ENCODE data around the gene WFIKKN1.

Gene WFIKKN1

DNA sequence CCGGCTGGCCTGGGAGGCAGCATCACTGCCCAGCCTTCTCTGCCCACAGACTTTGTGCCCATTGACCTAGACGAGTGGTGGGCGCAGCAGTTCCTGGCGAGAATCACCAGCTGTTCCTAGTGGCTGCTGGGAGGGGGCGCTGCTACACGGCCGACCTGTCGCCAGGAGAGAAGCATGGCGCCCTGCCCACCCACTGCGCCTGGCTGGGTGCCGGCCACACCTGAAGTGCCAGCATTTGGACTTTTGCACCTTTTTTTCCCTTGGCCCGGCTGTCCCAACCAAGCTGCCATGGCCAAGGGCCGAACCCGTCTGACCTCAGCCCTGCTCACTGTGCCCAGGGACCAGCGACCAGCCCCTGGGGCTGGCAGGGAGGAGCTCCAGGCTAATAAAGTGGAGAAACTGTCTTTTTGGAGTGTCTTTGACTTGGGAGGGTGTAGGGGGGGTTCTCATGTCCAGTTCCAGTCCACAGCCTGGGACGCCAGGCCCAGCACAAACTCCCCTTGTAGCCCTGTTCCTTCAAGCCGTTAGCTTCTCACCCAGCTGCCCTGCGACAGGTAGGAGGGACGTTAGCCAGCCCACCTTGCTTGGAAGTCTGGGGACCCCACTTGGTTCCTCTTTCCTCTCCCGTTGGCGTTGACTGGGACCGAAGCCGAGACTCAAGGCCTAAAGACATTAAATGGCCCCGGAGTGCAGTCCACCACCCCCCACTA is 17.4 kb downstream of the WFIKKN1 start:
- DNase-seq (ENCODE audit: extremely low spot score, insufficient read length, low read depth) (peak; percentile 57), FAIRE-seq (peak; percentile 71)

DNA sequence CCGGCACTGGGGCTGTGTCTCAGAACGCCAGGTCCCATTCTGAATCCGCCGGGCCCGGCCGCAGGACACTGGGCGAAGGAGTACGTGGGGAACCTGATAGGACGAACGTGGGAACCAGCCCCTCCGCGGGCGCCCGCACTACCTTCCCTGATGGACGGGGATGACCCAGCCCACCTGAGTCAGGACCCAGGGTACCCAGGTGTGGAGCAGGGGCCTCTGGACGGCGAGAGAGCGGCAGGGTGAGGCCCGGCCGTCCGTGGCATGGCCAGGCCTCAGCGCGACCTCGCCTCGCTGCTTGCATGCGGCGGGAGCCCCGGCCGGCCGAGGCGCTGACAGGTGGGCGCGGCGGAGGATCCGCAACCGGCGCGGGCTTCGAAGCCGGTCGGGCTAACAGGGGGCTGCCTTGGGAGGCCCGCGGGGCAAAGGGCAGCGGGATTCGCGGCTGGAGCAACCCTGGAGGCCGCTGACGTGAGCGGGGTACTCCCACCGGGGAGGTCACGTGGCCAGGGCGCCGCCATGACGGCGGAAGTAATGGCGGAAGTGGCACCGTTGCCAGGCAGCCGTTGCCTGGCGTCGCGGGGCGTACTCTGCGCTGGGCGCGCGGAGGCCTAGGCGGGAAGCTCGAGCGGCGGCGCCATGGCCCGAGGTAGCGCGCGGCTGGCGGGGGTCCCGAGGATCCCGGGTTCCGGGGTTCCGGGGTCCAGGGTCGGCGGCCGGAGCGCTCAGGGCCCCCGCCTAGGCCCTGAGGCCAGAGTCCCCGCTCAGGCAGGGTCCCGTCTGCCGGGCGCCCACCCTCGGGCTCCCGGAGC is 18.2 kb downstream of the WFIKKN1 start, which contains the start of gene WDR90:
Gene WDR90, plus strand, starts transcription at position 585 of the 809 bp plus-strand sequence. Its CDS starts 52 bp downstream, at position 637.
- FAIRE-seq (peak; percentile 94), DNase-seq (ENCODE audit: extremely low spot score, insufficient read length, low read depth) (peak; percentile 98)

DNA sequence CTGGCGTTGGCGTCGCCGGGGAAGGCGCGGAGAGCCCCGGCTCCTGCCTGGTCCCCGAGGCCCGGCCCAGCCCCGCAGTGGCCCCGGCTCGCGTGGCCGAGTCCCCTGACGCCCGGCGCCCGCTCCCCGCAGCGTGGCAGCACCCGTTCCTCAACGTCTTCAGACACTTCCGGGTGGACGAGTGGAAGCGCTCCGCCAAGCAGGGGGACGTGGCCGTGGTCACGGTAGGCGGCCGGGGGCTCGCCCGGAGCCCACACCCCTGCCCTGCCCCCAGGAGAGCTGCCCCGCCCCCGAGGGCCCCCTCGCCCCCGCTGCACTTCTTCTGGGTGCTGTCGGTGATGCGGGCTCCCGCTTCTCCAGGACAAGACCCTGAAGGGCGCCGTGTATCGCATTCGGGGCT is 18.8 kb downstream of the WFIKKN1 start:
- DNase-seq (ENCODE audit: extremely low spot score, insufficient read length, low read depth) (no peak), FAIRE-seq (no peak)

DNA sequence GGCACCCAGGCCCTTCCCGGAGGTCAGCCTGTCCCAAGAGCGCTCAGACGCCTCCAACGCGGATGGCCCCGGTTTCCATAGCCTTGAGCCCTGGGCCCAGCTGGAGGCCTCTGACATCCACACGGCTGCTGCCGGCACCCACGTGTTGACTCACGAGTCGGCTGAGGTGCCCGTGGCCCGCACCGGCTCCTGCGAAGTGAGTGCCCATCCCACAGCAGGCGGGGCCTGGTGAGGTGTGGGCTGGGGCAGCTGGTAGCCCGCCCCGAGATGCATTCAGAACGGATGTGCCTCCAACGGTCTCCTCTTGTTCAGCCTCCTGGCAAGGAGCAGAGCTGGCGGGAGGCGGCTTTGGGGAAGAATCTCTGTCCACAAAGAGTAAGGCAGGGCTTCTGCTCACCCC is 21.1 kb downstream of the WFIKKN1 start:
- DNase-seq (ENCODE audit: extremely low spot score, insufficient read length, low read depth) (no peak), FAIRE-seq (no peak)

DNA sequence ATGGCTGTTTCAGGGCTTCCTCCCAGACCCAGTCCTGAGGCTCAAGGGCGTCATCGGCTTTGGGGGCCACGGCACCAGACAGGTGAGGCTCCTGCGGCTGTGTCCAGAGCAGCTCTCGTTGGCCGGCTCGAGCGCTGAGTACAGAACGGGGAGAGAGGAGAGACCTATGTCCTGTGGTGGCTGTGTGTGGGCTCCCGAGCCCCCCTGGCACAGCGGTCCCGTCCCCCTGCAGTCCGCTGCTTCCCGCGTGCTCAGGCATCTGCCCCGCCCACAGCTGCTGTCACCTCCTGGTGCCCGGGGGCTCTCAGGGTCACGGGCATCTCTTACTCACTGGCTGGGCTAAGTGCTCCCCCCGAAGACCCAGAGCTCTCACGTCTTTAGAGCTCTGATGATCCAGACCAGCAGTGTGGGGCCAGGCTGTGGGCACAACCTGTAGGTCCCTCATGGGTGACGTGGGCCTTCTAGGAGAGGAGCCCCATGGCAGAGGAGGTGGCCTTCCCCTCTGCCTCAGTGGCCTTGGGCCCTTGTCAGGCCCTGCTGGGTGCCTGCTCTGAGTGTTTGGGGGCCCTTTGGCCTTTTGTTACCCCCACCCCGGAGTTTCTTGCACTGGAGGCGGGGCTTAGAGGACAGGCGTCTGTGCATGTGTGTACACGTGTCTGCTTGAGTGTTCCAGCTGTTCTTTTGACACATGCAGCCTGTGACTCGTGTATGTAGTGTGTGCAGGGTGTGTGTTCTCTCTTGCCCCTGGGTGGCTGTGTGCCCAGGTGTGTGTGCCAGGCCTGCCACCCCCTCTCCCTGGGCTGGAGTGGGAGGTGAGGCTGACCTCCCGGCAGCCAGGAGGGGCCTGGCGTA is 21.9 kb downstream of the WFIKKN1 start:
- DNase-seq (ENCODE audit: extremely low spot score, insufficient read length, low read depth) (no peak), FAIRE-seq (no peak)

GRCh38 chr16:654034-654433 is 23.2 kb downstream of the WFIKKN1 start:
- FAIRE-seq, result no peak

GRCh38 chr16:657487-657886 is 26.7 kb downstream of the WFIKKN1 start:
- no peak for DNase-seq (ENCODE audit: extremely low spot score, insufficient read length, low read depth)
- no peak for FAIRE-seq

More at GRCh38 chr16:654034-654433, 23.2 kb downstream of the WFIKKN1 start:
- no peak for DNase-seq (ENCODE audit: extremely low spot score, insufficient read length, low read depth)

DNA sequence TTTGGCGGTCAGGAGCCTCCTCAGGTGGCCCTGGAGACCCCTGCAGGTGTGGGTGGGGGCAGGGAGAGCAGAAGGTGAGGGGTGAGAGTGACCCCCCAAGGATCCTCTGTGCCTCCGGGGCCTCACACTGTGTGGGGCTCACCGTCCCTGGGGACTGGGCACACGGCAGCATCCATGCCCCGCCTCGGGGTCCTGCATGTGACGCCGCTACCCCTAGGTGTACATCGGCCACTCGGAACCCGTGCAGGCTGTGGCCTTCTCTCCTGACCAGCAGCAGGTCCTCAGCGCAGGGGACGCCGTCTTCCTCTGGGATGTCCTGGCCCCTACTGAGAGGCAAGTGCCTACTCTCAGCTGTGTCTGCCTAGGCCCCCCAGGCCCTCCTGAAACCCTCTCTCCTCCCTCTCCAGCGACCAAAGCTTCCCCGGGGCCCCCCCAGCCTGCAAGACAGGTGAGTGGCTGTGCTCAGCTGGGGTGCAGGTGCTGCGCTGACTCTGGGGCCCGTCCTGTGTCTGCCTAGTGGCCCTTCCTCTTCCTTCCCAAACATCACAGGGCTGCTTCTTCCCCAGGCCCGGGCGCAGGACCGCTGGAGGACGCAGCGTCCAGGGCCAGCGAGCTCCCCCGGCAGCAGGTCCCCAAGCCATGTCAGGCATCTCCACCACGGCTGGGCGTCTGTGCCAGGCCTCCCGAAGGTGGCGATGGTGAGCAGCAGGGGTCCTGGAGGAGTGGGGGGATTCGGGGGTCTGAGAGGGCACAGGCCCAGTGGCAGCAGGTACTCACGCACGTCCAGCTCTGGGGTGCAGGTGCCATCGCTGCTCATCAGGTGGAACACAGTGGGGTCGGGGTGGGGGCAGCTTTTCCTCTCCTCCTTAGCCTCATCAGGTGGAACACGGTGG is 28.1 kb downstream of the WFIKKN1 start:
- FAIRE-seq (no peak), DNase-seq (ENCODE audit: extremely low spot score, insufficient read length, low read depth) (no peak)

DNA sequence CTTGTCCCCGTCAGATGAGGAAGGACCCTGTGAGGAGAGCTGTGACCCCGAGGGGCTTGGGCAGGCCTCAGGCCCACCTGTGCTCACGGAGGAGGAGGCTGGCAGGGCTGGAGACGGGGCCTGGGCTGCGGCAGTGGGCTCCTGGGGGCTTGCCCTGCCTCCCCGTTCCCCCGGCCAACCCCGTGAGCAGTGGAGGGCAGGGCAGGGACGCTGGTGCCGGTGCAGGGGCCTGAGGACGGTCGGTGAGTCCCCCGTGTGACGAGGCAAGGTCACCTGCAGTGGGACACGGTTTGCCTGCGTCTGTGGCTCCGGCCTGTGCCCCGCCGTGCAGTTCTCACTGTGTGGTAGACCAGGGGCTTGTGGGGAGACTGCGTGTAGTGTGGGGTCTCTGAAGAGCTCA is 28.8 kb downstream of the WFIKKN1 start:
- no peak for DNase-seq (ENCODE audit: extremely low spot score, insufficient read length, low read depth)
- FAIRE-seq, result no peak

DNA sequence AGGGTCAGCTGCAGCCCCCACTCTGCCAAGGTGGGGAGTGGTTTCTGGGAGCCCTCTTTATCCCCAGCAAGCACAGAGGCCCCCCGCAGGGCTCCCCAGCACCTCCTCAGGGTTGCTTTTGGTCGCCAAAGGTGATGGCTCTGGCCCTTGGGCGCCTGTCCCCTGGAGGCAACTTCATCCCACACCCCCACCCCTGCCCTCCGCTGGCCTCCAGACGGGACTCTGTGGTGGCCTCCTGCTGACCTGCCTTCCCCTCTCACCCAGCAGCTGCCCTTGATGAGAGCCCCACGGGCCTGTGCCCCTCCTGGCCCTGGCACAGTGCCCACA is 29.3 kb downstream of the WFIKKN1 start:
- DNase-seq (ENCODE audit: extremely low spot score, insufficient read length, low read depth) (no peak), FAIRE-seq (no peak)

GRCh38 chr16:660459-661183 is 29.8 kb downstream of the WFIKKN1 start:
- DNase-seq (ENCODE audit: extremely low spot score, insufficient read length, low read depth), result peak; percentile 88
- FAIRE-seq, result peak; percentile 66

DNA sequence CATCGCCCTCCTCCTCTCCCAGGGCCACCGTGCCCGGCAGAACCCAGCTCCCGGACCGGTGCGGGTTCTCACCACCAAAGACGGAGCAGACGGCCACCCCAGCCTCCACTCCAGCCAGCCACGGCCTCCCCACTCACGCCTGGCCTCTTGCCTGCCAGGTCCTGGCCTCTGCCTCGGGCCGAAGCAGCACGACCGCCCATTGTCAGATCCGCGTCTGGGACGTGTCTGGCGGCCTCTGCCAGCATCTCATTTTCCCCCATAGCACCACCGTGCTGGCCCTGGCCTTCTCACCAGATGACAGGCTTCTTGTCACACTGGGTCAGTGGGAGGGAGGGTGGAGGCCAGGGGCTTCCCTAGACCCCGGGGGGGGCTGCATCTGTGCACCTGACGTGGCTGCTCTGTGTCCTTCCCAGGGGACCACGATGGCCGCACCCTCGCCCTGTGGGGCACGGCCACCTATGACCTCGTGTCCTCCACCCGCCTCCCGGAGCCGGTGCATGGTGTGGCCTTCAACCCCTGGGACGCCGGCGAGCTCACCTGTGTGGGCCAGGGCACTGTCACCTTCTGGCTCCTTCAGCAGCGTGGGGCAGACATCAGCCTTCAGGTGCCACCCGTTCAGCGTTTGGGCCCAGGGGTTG is 30.5 kb downstream of the WFIKKN1 start:
- no peak for DNase-seq (ENCODE audit: extremely low spot score, insufficient read length, low read depth)
- FAIRE-seq, result no peak

DNA sequence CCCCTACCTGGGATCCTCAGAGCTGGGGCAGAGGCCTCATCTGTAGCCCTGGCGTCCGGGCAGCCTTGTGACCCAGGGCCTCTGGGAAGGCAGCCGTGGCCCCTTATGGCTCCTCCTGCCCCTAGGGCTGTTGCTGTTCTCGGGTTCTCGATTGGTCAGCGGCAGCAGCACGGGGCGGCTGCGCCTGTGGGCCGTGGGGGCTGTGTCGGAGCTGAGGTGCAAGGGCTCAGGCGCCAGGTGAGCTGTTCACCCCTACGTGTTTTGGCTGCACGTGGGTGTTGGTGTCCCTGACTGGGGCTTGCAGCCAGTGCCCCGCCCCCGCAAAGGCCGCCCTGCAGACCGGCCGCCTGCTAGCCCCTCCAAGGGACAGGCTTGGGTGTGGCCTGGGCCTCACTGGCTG is 31.3 kb downstream of the WFIKKN1 start:
- FAIRE-seq (no peak), DNase-seq (ENCODE audit: extremely low spot score, insufficient read length, low read depth) (no peak)

DNA sequence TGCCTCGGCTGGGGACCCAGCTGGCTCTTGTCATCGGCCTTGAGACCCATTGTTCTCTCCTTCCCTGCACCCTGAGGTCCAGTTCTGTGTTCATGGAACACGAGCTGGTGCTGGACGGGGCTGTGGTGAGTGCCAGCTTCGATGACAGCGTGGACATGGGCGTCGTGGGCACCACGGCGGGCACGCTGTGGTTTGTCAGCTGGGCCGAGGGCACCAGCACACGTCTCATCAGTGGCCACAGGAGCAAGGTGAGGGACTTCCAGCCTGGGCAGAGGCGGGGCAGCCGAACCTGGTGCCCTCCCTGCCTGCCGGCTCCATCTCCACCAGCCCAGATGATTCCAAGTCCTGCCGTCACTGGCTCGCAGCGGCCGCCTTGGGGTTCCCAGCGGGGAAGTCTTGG is 31.8 kb downstream of the WFIKKN1 start:
- DNase-seq (ENCODE audit: extremely low spot score, insufficient read length, low read depth) (no peak), FAIRE-seq (no peak)

- FAIRE-seq, result no peak
Observed at GRCh38 chr16:666572-666971, 35.8 kb downstream of the WFIKKN1 start.

GRCh38 chr16:667113-667779 is 36.5 kb downstream of the WFIKKN1 start:
- FAIRE-seq, result no peak

More at GRCh38 chr16:666572-666971, 35.8 kb downstream of the WFIKKN1 start:
- DNase-seq (ENCODE audit: extremely low spot score, insufficient read length, low read depth), result no peak

GRCh38 chr16:667780-668518 is 37.2 kb downstream of the WFIKKN1 start, which contains the start of gene RHOT2:
RHOT2 (plus strand) TSS chr16:668132; CDS start chr16:668200, 68 bp downstream.
- FAIRE-seq, result peak; percentile 83
- peak; percentile 74 for DNase-seq (ENCODE audit: extremely low spot score, insufficient read length, low read depth)

More at GRCh38 chr16:667113-667779, 36.5 kb downstream of the WFIKKN1 start:
- no peak for DNase-seq (ENCODE audit: extremely low spot score, insufficient read length, low read depth)
